ENCODE data around the gene PBX3.

DNA sequence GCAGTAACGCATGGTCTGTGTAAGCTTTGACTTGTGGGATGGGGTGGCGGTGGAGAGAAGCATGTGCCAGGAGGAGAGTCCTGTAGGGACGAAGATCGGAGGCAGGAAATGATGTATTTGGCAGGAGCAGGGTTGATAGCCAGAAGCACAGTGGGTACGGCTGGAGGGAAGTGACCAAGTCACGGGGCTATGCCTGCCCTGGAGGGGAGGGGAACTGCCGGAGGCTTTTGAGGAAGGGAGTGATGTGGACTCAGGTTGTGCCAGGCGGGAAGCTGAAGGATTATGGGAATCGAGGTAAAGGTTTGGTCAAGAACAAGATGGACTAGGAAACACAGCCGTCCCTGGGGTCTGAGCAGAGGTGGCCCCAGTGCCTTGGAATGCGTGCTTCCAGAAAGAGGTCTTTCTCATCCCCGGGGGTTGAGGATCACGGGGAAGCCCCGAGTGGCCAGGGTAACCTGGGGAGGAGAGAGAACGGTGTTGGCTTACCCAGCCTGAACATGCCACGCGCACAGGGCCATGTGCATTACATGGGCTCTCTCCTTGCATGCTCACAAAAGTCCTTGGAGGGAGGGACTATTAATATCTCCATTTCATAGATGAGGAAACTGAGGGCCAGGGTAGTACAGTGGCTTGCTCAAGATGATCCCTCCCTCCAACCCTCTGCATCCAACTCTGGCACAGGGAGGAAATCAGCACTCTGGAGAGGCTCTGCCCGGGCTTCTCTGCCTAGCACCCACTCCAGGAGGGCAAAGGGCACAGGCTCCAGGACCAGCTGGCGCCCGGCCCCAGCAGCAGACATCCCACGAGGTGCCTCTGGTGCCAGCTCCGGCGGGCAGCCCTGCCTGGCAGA is 253.8 kb downstream of the PBX3 start:
- no peak for TF ChIP-seq CTCF (conservative IDR thresholded peaks at IDR 0.05; ENCODE audit: low read depth, low read length)
- no peak for TF ChIP-seq EZH2 (IDR thresholded peaks at IDR 0.05; ENCODE audit: borderline replicate concordance, low read depth, low read length, poor library complexity, severe bottlenecking)
